IPS DF 19.7 (cell line): ENCODE data around the gene CASP5.
"Not testable (repeated sequence)": the region's sequence is repeated elsewhere in the genome, so short reads cannot be mapped to it uniquely, and the experiment has no call there.

Experiments used
- DNase-seq: peaks from one replicate; pipeline ENCODE4 v3.0.0-alpha.2; 2013; ENCODE audit warnings: low read depth, low spot score

The CASP5 gene

GRCh38 chr11:105023003-105023402 lies at the start of gene CASP5:
Gene CASP5 (minus strand): TSS chr11:105023168. CDS start chr11:105023136, 32 bp downstream.
- DNase-seq = no peak

DNA sequence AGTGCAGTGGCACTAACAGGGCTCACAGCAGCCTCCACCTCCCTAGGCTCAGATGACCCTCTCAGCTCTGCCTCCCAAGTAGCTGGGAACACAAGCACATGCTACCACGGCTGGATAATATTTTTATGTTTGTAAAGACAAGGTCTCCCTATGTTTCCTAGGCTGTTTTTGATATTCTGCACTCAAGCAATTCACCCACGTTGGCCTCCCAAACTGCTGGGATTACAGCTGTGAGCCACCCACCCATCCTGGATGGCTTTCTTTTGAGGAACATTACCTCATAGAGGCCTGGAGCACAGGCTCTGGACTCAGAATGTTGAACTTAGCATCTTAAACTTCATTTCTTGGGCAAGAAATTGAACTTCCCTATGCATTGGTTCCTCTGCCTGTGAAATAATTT lies 49.1 kb upstream of the CASP5 start:
- DNase-seq = not testable (repeated sequence)

- no peak for DNase-seq
These were observed 48.2 kb upstream of the CASP5 start for GRCh38 chr11:105071089-105071732.

- no peak for DNase-seq
These were observed 47.3 kb upstream of the CASP5 start for GRCh38 chr11:105070306-105070705.

GRCh38 chr11:105069749-105070148 lies 46.8 kb upstream of the CASP5 start:
- DNase-seq = not testable (repeated sequence)

GRCh38 chr11:105063245-105063941 lies 40.4 kb upstream of the CASP5 start:
- DNase-seq = not testable (repeated sequence)

DNA sequence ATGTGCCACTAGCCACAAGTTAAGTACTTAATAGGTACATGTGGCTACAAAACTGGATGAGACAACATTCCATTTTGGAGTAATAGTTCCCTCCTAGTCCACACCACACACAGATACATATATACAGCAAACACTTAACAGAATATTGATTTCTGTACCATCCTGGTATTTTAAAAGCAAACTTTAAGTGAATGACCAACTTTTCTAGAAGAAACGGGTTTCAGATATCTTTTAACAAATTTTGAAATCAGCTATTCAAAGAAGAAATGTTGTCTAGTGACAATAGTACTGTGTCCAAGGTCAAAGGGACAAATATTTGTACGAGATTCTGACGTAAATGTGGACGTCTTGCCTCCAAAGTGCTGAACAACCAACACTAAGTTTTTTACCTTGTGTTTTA lies 34.5 kb upstream of the CASP5 start:
- no peak for DNase-seq

DNA sequence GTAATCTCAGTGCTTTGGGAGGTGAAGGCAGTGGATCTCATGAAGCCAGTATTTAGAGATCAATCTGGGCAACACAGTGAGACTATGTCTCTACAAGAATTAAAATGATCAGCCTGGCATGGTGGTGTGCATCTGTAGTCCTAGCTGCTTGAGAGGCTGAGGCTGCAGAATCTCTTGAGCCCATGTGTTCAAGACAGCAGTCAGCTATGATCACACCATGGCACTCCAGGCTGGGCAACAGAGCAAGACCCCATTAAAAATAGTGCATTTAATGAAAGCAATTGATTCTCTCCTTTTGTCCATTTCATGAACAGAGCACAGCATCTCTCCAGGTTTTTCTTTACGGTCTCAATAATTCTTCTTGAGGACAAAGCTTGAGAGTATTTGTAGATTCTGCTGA lies 33.5 kb upstream of the CASP5 start:
- DNase-seq = no peak

- no peak for DNase-seq
These were observed 31.9 kb upstream of the CASP5 start for GRCh38 chr11:105054723-105055493.

GRCh38 chr11:105052487-105052886 lies 29.5 kb upstream of the CASP5 start:
- no peak for DNase-seq

- DNase-seq = no peak
These were observed 28.6 kb upstream of the CASP5 start for GRCh38 chr11:105051559-105051958.

GRCh38 chr11:105049481-105049880 lies 26.5 kb upstream of the CASP5 start:
- no peak for DNase-seq

DNA sequence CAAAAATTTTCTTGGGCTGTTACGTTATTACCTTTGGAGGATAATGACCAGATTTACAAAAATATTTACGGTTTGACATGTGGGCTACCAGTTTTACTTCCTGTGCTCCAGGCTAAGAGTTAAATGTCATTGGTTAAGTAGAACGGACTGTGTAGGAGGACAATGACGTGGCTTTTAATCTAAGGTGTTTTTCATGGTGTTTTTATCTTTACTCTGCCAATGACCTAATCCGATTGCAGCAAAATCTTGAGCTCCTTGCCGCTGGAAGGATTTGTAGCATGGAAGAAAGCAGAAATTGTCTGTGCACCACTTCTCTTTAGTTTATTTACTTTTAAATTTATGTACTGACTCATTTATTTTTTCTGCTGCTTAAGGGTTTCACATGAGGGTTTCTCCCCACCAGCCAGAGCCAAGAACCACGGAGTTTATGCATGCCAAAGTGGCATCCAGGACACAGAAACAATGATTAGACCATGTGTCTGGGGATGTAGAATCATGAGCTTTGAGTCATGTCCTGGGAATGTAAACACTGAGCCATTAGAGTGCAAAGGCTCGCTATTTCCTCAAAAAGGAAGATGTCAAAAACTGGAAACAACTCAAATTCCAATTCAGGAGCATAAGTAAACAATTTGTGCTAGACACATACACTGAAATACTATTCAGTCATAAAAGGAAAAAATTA lies 24.1 kb upstream of the CASP5 start:
- no peak for DNase-seq

- no peak for DNase-seq
These were observed 22.8 kb upstream of the CASP5 start for GRCh38 chr11:105045676-105046296.

- DNase-seq = not testable (repeated sequence)
These were observed 21.9 kb upstream of the CASP5 start, which contains the start of gene CARD16 for GRCh38 chr11:105044557-105045524. Gene CARD16 (minus strand): TSS chr11:105045335. CDS start chr11:105045297, 38 bp downstream.

- no peak for DNase-seq
These were observed 19.2 kb upstream of the CASP5 start for GRCh38 chr11:105042178-105042577.

DNA sequence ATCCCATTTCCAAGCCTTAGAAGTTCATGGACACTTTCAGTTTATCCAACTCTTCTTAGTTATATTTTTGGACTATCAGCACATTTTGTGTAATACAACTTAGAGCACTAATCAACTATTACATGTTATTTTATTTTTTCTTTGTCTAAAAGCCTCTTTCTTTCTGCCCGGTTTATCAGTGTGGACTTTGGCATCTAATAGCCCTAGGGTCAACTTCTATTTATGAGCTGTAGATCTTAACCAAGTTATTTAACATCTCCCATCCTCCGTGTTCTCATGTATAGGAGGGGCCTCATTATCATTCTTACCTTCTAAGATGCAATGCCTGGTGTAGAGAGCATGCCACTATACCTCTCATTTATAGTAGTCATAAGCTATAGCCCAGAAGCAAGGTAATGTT lies 17.7 kb upstream of the CASP5 start:
- no peak for DNase-seq

DNA sequence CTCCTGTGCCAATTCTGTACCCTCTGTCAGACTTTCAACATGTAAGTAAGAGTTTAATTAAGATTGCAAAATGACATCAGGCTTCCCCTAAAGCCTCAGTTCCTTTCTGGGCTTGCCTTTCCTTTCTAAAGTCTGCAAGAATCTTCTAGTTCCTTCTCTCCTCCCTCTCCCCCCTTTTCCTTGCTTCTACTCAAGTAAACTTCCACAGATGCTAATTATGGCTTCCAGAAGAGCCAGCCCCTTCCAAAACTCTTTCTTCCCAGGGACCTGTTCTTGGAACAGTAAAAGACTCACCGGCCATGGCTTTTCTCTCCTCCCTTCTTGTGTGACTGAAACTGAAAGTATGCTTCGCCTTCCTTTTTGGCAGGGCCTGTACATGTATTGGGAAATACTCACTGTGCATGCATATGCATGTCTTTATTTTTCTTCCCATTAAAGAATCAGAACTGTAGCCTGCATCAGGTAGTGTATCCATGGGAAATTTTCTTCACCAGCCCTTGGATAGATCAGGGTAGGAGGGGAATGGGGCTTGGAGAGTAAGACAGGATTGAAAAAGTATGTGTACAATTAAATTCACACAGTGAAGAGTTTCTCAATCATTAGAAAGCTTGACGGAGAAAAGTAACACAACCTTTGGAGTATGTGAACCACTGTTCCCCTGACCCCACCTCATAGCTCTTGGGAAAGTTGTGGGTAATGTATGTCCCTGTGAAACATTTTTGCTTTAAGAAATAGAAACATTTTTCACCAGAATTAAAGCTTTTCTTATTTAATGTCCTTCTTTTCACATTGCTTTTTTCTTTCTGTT lies 12.0 kb upstream of the CASP5 start, which contains the start of gene CASP1:
CASP1 (minus strand) TSS at position 332 of the 808 bp plus-strand sequence; CDS start at position 301, 31 bp downstream.
- no peak for DNase-seq

GRCh38 chr11:105034388-105034787 lies 11.4 kb upstream of the CASP5 start:
- not testable (repeated sequence) for DNase-seq
